Smooth muscle cell (in vitro differentiated cells): ENCODE measurements around the gene ENTREP1. TPM values are rescaled to one million over a fixed set of nuclear protein-coding genes. Genes with fewer than 3 reads are reported as not detected.

Experiments
- DNase-seq: peaks from one replicate; lab custom pipeline; 2025; ENCODE audit not compliant: unreplicated experiment; lab: John Stamatoyannopoulos, UW
- H2AFZ ChIP-seq: fragments of 200-600 bp; sonication (generic); 2 replicates; pipeline ENCODE4 v1.6.0; 2016; ENCODE audit warnings: antibody characterized with exemption, low read depth, mild to moderate bottlenecking
- H3F3A ChIP-seq: fragments of 200-600 bp; sonication (generic); 2 replicates; pipeline ENCODE4 v1.6.0; 2017; ENCODE audit warnings: antibody characterized with exemption, low read depth
- H3K27ac ChIP-seq: fragments of 200-600 bp; sonication (generic); 2 replicates; pipeline ENCODE4 v1.5.1; 2016; ENCODE audit warnings: low read depth, mild to moderate bottlenecking
- H3K27me3 ChIP-seq: fragments of 200-600 bp; sonication (generic); 2 replicates; pipeline ENCODE4 v1.6.1; 2016; ENCODE audit warnings: low read depth, mild to moderate bottlenecking
- H3K36me3 ChIP-seq: fragments of 200-600 bp; sonication (generic); 2 replicates; pipeline ENCODE4 v1.5.1; 2016; ENCODE audit warnings: low read depth
- H3K4me1 ChIP-seq: fragments of 200-600 bp; sonication (generic); 2 replicates; pipeline ENCODE4 v1.5.1; 2016; ENCODE audit warnings: low read depth
- H3K4me2 ChIP-seq: fragments of 200-600 bp; sonication (generic); 2 replicates; pipeline ENCODE4 v1.6.0; 2016; ENCODE audit warnings: mild to moderate bottlenecking
- H3K4me3 ChIP-seq: fragments of 200-600 bp; sonication (generic); 2 replicates; pipeline ENCODE4 v1.5.1; 2016; ENCODE audit warnings: mild to moderate bottlenecking
- H3K79me2 ChIP-seq: fragments of 200-600 bp; sonication (generic); 2 replicates; pipeline ENCODE4 v1.6.0; 2016; ENCODE audit warnings: low read depth, mild to moderate bottlenecking
- H3K9ac ChIP-seq: fragments of 200-600 bp; sonication (generic); 2 replicates; pipeline ENCODE4 v1.6.0; 2016; ENCODE audit warnings: low read depth
- H3K9me3 ChIP-seq: fragments of 200-600 bp; sonication (generic); replicated peaks from 2 replicates; pipeline ENCODE4 v1.5.1; 2016; ENCODE audit warnings: low read depth
- H4K20me1 ChIP-seq: fragments of 200-600 bp; sonication (generic); 2 replicates; pipeline ENCODE4 v1.6.0; 2016; ENCODE audit warnings: low read depth
- CTCF ChIP-seq: fragments of 200-600 bp; sonication (generic); IDR thresholded peaks from 2 replicates; pipeline ENCODE4 v1.5.1; 2017; ENCODE audit warnings: borderline replicate concordance, mild to moderate bottlenecking, antibody characterized with exemption; ENCODE audit not compliant: insufficient read depth, poor library complexity, severe bottlenecking
- WGBS: methylation state at CpG from one replicate; pipeline ENCODE4 v1.1.7; 2016; ENCODE audit warnings: low lambda C conversion rate; 5-methylcytosine and 5-hydroxymethylcytosine counted together
- polyA plus RNA-seq: library from polyadenylated mRNA; unstranded; fragments of >200 nt; fragmentation: Nextera tagmentation; extraction: Ambion mirVana; gene quantifications from 2 replicates; pipeline ENCODE4 v1.2.1, GENCODE V29; 2016
- total RNA-seq: library from RNA; depleted of rRNA; stranded (reverse); fragments of >200 nt; gene quantifications from 2 replicates; pipeline ENCODE4 v1.2.3, GENCODE V29; 2014

Gene ENTREP1
- total and polyA plus RNA-seq, 2 experiments from 2014 or later, result 2.4 to 7.3 TPM

GRCh38 chr9:69382135-69382534 lies 57.1 kb downstream of the ENTREP1 start:
- TF ChIP-seq CTCF, result no peak

DNA sequence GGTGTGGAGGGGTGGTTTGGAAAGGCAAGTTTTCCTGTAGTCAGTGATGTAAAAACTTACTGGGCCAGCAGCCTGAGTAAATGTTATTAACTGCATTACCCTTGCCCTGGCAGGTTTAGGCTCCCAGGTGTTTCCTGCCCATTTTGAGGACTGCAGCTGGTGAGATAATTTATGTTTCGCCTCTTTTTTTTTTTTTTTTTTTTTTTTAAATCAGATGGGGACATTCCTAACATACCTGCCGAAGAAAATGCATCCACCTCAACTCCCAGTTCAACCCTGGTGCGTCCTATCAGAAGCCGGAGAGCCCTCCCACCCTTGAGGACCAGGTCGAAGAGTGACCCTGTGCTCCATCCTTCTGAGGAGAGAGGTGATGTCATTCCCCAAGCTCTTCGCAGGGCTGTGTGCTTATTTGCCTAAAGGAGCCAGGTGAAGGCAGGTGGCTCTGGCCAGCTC lies 60.6 kb downstream of the ENTREP1 start:
- WGBS, result 54% methylated on average over 6 of the region's 6 CpGs

More at GRCh38 chr9:69382135-69382534, 57.1 kb downstream of the ENTREP1 start:
- no peak overlapping the region for H3K4me2 ChIP-seq
- no peaks in the 10 kb centered on the region for H3K9me3 ChIP-seq
- H3K4me1 ChIP-seq, result peaks cover 5% of the 10 kb centered on the region
- H3F3A ChIP-seq, result peaks cover 19% of the 10 kb centered on the region
- H3K9ac ChIP-seq, result no peak overlapping the region
- H4K20me1 ChIP-seq, result no peaks in the 10 kb centered on the region
- no peak overlapping the region for H3K4me3 ChIP-seq
- WGBS, result 89% methylated on average over 4 of the region's 4 CpGs
- DNase-seq, result no peak
- no peaks in the 10 kb centered on the region for H3K27me3 ChIP-seq
- H2AFZ ChIP-seq, result no peak overlapping the region
- no peaks in the 10 kb centered on the region for H3K36me3 ChIP-seq
- no peak overlapping the region for H3K27ac ChIP-seq
- no peaks in the 10 kb centered on the region for H3K79me2 ChIP-seq

GRCh38 chr9:69386651-69387050 lies 61.6 kb downstream of the ENTREP1 start:
- Histone ChIP-seq H4K20me1 (no peaks in the 10 kb centered on the region), H3K4me2 (no peak overlapping the region), H3F3A (no peaks in the 10 kb centered on the region), H3K27ac (no peak overlapping the region), H3K4me1 (peaks cover 5% of the 10 kb centered on the region), H3K79me2 (no peaks in the 10 kb centered on the region), H3K27me3 (no peaks in the 10 kb centered on the region), H3K9me3 (no peaks in the 10 kb centered on the region), H2AFZ (no peak overlapping the region), H3K36me3 (no peaks in the 10 kb centered on the region), H3K9ac (no peak overlapping the region), H3K4me3 (no peak overlapping the region)
- 90% methylated on average over 4 of the region's 4 CpGs for WGBS
- TF ChIP-seq CTCF, result no peak
- no peak for DNase-seq

More for the DNA sequence above, 60.6 kb downstream of the ENTREP1 start:
- H3K79me2 ChIP-seq, result no peaks in the 10 kb centered on the region
- H3K9ac ChIP-seq, result no peak overlapping the region
- no peaks in the 10 kb centered on the region for H3K36me3 ChIP-seq
- H3K4me2 ChIP-seq, result no peak overlapping the region
- peaks cover 5% of the 10 kb centered on the region for H3K4me1 ChIP-seq
- no peak for TF ChIP-seq CTCF
- no peaks in the 10 kb centered on the region for H4K20me1 ChIP-seq
- no peaks in the 10 kb centered on the region for H3K27me3 ChIP-seq
- H3F3A ChIP-seq, result no peaks in the 10 kb centered on the region
- H2AFZ ChIP-seq, result no peak overlapping the region
- no peak overlapping the region for H3K27ac ChIP-seq
- H3K4me3 ChIP-seq, result no peak overlapping the region
- H3K9me3 ChIP-seq, result no peaks in the 10 kb centered on the region
- no peak for DNase-seq

DNA sequence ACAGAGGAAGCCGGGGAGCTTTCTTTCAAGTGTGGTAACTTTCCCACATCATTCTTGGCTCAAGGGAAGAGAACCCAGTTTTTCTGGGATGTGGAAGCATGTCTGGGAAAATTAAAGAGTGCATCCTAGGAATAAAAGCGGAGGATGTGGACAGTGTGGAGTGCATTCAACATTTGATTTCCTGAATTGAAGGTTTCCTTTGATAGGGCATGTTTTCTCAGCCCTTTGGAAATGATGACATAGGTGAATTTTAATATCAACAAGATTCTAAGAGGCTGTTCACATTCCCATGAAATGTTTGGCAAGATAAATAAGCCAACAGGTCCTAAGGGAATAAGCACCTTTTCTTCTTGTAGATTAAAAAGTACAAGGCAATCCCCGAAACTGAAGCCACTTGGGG lies 63.6 kb downstream of the ENTREP1 start:
- H3K4me2 ChIP-seq, result no peak overlapping the region
- no peaks in the 10 kb centered on the region for H3K36me3 ChIP-seq
- H3K4me1 ChIP-seq, result no peaks in the 10 kb centered on the region
- no peaks in the 10 kb centered on the region for H3K27me3 ChIP-seq
- H4K20me1 ChIP-seq, result no peaks in the 10 kb centered on the region
- 100% methylated on average over 3 of the region's 3 CpGs for WGBS
- TF ChIP-seq CTCF, result no peak
- H3K9ac ChIP-seq, result no peak overlapping the region
- no peaks in the 10 kb centered on the region for H3K9me3 ChIP-seq
- no peak overlapping the region for H3K4me3 ChIP-seq
- DNase-seq, result no peak
- H2AFZ ChIP-seq, result no peak overlapping the region
- no peaks in the 10 kb centered on the region for H3F3A ChIP-seq
- no peaks in the 10 kb centered on the region for H3K79me2 ChIP-seq
- no peak overlapping the region for H3K27ac ChIP-seq
